GM10847 (cell line): ENCODE results near the gene IFNG.

Experiments used
- POLR2A ChIP-seq: IDR thresholded peaks from 2 replicates; pipeline ENCODE4 v1.6.1; 2011; ENCODE audit not compliant: insufficient read length; ENCODE audit errors: extremely low read depth

Gene IFNG

GRCh38 chr12:68175557-68176061 lies 16.1 kb upstream of the IFNG start:
- no peak for TF ChIP-seq POLR2A

GRCh38 chr12:68173792-68174191 lies 14.3 kb upstream of the IFNG start:
- TF ChIP-seq POLR2A, result no peak

GRCh38 chr12:68170726-68171125 lies 11.2 kb upstream of the IFNG start:
- TF ChIP-seq POLR2A, result no peak

GRCh38 chr12:68169213-68169889 lies 9.8 kb upstream of the IFNG start:
- no peak for TF ChIP-seq POLR2A

GRCh38 chr12:68166317-68166831 lies 6.8 kb upstream of the IFNG start:
- no peak for TF ChIP-seq POLR2A

- no peak for TF ChIP-seq POLR2A
These were observed 4.1 kb upstream of the IFNG start for GRCh38 chr12:68163560-68164081.

GRCh38 chr12:68162374-68162773 lies 2.8 kb upstream of the IFNG start:
- no peak for TF ChIP-seq POLR2A

- no peak for TF ChIP-seq POLR2A
These were observed 1.1 kb downstream of the IFNG start for GRCh38 chr12:68158432-68158831.

- TF ChIP-seq POLR2A, result no peak
These were observed 2.2 kb downstream of the IFNG start for GRCh38 chr12:68157380-68157779.

- TF ChIP-seq POLR2A, result no peak
These were observed 2.9 kb downstream of the IFNG start for GRCh38 chr12:68156636-68157035.

- no peak for TF ChIP-seq POLR2A
These were observed 4.8 kb downstream of the IFNG start for GRCh38 chr12:68154779-68155178.

GRCh38 chr12:68148261-68148951 lies 11.1 kb downstream of the IFNG start:
- TF ChIP-seq POLR2A, result no peak

- no peak for TF ChIP-seq POLR2A
These were observed 19.0 kb downstream of the IFNG start for GRCh38 chr12:68140556-68140955.

- no peak for TF ChIP-seq POLR2A
These were observed 19.6 kb downstream of the IFNG start for GRCh38 chr12:68139941-68140340.

- no peak for TF ChIP-seq POLR2A
These were observed 20.5 kb downstream of the IFNG start for GRCh38 chr12:68139001-68139400.

- TF ChIP-seq POLR2A, result no peak
These were observed 21.1 kb downstream of the IFNG start for GRCh38 chr12:68138480-68138879.
